ENCODE results near the gene IL17B.

DNA sequence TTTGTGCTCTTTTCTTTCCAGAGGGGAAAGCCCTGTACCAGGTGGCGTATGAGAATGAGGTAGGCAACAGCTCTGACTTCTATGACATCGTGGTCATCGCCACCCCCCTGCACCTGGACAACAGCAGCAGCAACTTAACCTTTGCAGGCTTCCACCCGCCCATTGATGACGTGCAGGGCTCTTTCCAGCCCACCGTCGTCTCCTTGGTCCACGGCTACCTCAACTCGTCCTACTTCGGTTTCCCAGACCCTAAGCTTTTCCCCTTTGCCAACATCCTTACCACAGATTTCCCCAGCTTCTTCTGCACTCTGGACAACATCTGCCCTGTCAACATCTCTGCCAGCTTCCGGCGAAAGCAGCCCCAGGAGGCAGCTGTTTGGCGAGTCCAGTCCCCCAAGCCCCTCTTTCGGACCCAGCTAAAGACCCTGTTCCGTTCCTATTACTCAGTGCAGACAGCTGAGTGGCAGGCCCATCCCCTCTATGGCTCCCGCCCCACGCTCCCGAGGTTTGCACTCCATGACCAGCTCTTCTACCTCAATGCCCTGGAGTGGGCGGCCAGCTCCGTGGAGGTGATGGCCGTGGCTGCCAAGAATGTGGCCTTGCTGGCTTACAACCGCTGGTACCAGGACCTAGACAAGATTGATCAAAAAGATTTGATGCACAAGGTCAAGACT, 11.0 kb downstream of the IL17B start:
- no peak for TF ChIP-seq EZH2 (IDR thresholded peaks at IDR 0.05; ENCODE audit: insufficient read depth, poor library complexity, severe bottlenecking)
- no peak for TF ChIP-seq EZH2phosphoT487 (IDR thresholded peaks at IDR 0.05; ENCODE audit: insufficient read depth, low read depth)
